ENCODE results near the gene WFIKKN1.

Gene WFIKKN1

GRCh38 chr16:600781-601180 lies 30.0 kb upstream of the WFIKKN1 start:
- Histone ChIP-seq H3K27ac (ENCODE audit: insufficient read depth in 1 of 2, low read depth in 1 of 2, low read length in 2 of 2, poor library complexity in 1 of 2, severe bottlenecking in 2 of 2) (no peak overlapping the region), H3K4me1 (ENCODE audit: control extremely low read depth in 1 of 4, control insufficient read depth in 4 of 4, insufficient read depth in 4 of 4, low read length in 3 of 4) (peaks cover 0 to 9% (median 7%) of the 10 kb centered on the region in 4 experiments), H3K36me3 (ENCODE audit: control insufficient read depth in 4 of 4, insufficient read depth in 4 of 4, low read length in 3 of 4) (peaks cover 0 to 23% (median 14%) of the 10 kb centered on the region in 4 experiments), H3K4me3 (ENCODE audit: control insufficient read depth in 1 of 7, extremely low read depth in 1 of 7, insufficient read depth in 4 of 7, low read depth in 2 of 7, low read length in 6 of 7) (no peak overlapping the region), H3K9me3 (ENCODE audit: control extremely low read depth in 1 of 5, control insufficient read depth in 4 of 5, insufficient read depth in 2 of 5, low read depth in 1 of 5, low read length in 4 of 5) (peaks cover 0 to 5% (median 3%) of the 10 kb centered on the region in 5 experiments), H3K27me3 (replicated peaks in 2 of 5; ENCODE audit: control insufficient read depth in 4 of 5, insufficient read depth in 5 of 5, low read length in 4 of 5) (no peaks in the 10 kb centered on the region)
- CTCF ChIA-PET, result interaction anchor here (1.0 to 2.4 kb wide), 14 partner anchors 8 to 210 kb away, joined by 3 to 20 read pairs (median 4); partner anchors contain the start of genes METTL26 and RAB40C
- POLR2A ChIA-PET, result interaction anchor here (1.8 kb wide), 1 partner anchor 11 kb away, joined by 5 read pairs; the partner anchor contains the start of gene RAB40C
- 38% methylated on average over 6 of the region's 7 CpGs for WGBS (ENCODE audit: insufficient coverage)
- DNase-seq, result peak; percentile 60 to 73 (median 71)

- ChIA-PET CTCF (no interaction called here), POLR2A (no interaction called here)
- Histone ChIP-seq H3K9me3 (ENCODE audit: control extremely low read depth in 1 of 5, control insufficient read depth in 4 of 5, insufficient read depth in 2 of 5, low read depth in 1 of 5, low read length in 4 of 5) (peaks cover 0 to 5% (median 3%) of the 10 kb centered on the region in 5 experiments), H3K4me3 (ENCODE audit: control insufficient read depth in 1 of 7, extremely low read depth in 1 of 7, insufficient read depth in 4 of 7, low read depth in 2 of 7, low read length in 6 of 7) (no peak overlapping the region), H3K27ac (ENCODE audit: insufficient read depth in 1 of 2, low read depth in 1 of 2, low read length in 2 of 2, poor library complexity in 1 of 2, severe bottlenecking in 2 of 2) (no peak overlapping the region), H3K4me1 (ENCODE audit: control extremely low read depth in 1 of 4, control insufficient read depth in 4 of 4, insufficient read depth in 4 of 4, low read length in 3 of 4) (peaks cover 0 to 7% (median 5%) of the 10 kb centered on the region in 4 experiments), H3K36me3 (ENCODE audit: control insufficient read depth in 4 of 4, insufficient read depth in 4 of 4, low read length in 3 of 4) (peaks cover 0 to 12% (median 7%) of the 10 kb centered on the region in 4 experiments), H3K27me3 (replicated peaks in 2 of 5; ENCODE audit: control insufficient read depth in 4 of 5, insufficient read depth in 5 of 5, low read length in 4 of 5) (no peaks in the 10 kb centered on the region)
- no peak for DNase-seq
- 50% methylated on average over 1 of the region's 5 CpGs for WGBS (ENCODE audit: insufficient coverage)
Observed at GRCh38 chr16:603933-604332, 26.9 kb upstream of the WFIKKN1 start.

GRCh38 chr16:606656-607307 lies 24.0 kb upstream of the WFIKKN1 start:
- CTCF ChIA-PET, result interaction anchor here (0.7 kb wide), 1 partner anchor 183 kb away, joined by 3 read pairs; no protein-coding TSS in a partner anchor
- POLR2A ChIA-PET, result no interaction called here
- DNase-seq, result no peak
- no peak overlapping the region for H3K4me3 ChIP-seq (ENCODE audit: control insufficient read depth in 1 of 7, extremely low read depth in 1 of 7, insufficient read depth in 4 of 7, low read depth in 2 of 7, low read length in 6 of 7)
- H3K27ac ChIP-seq (ENCODE audit: insufficient read depth in 1 of 2, low read depth in 1 of 2, low read length in 2 of 2, poor library complexity in 1 of 2, severe bottlenecking in 2 of 2), result no peak overlapping the region
- no peaks in the 10 kb centered on the region for H3K27me3 ChIP-seq (replicated peaks in 2 of 5; ENCODE audit: control insufficient read depth in 4 of 5, insufficient read depth in 5 of 5, low read length in 4 of 5)
- H3K36me3 ChIP-seq (ENCODE audit: control insufficient read depth in 4 of 4, insufficient read depth in 4 of 4, low read length in 3 of 4), result peaks cover 0 to 6% (median 3%) of the 10 kb centered on the region in 4 experiments
- WGBS (ENCODE audit: insufficient coverage), result 95% methylated on average over 18 of the region's 22 CpGs
- peaks cover 0 to 5% (median 3%) of the 10 kb centered on the region in 5 experiments for H3K9me3 ChIP-seq (ENCODE audit: control extremely low read depth in 1 of 5, control insufficient read depth in 4 of 5, insufficient read depth in 2 of 5, low read depth in 1 of 5, low read length in 4 of 5)
- no peaks in the 10 kb centered on the region for H3K4me1 ChIP-seq (ENCODE audit: control extremely low read depth in 1 of 4, control insufficient read depth in 4 of 4, insufficient read depth in 4 of 4, low read length in 3 of 4)

GRCh38 chr16:608019-608418 lies 22.8 kb upstream of the WFIKKN1 start:
- ChIA-PET CTCF (interaction anchor here (0.9 to 1.1 kb wide), 4 partner anchors 14 to 31 kb away, joined by 3 to 4 read pairs (median 3); no protein-coding TSS in a partner anchor), POLR2A (no interaction called here)
- Histone ChIP-seq H3K27ac (ENCODE audit: insufficient read depth in 1 of 2, low read depth in 1 of 2, low read length in 2 of 2, poor library complexity in 1 of 2, severe bottlenecking in 2 of 2) (no peak overlapping the region), H3K9me3 (ENCODE audit: control extremely low read depth in 1 of 5, control insufficient read depth in 4 of 5, insufficient read depth in 2 of 5, low read depth in 1 of 5, low read length in 4 of 5) (peaks cover 0 to 5% (median 3%) of the 10 kb centered on the region in 5 experiments), H3K36me3 (ENCODE audit: control insufficient read depth in 4 of 4, insufficient read depth in 4 of 4, low read length in 3 of 4) (peaks cover 0 to 6% (median 1%) of the 10 kb centered on the region in 4 experiments), H3K4me1 (ENCODE audit: control extremely low read depth in 1 of 4, control insufficient read depth in 4 of 4, insufficient read depth in 4 of 4, low read length in 3 of 4) (no peaks in the 10 kb centered on the region), H3K27me3 (replicated peaks in 2 of 5; ENCODE audit: control insufficient read depth in 4 of 5, insufficient read depth in 5 of 5, low read length in 4 of 5) (no peaks in the 10 kb centered on the region), H3K4me3 (ENCODE audit: control insufficient read depth in 1 of 7, extremely low read depth in 1 of 7, insufficient read depth in 4 of 7, low read depth in 2 of 7, low read length in 6 of 7) (no peak overlapping the region)
- 100% methylated on average over 5 of the region's 10 CpGs for WGBS (ENCODE audit: insufficient coverage)
- no peak for DNase-seq

- Histone ChIP-seq H3K27ac (ENCODE audit: insufficient read depth in 1 of 2, low read depth in 1 of 2, low read length in 2 of 2, poor library complexity in 1 of 2, severe bottlenecking in 2 of 2) (no peak overlapping the region), H3K27me3 (replicated peaks in 2 of 5; ENCODE audit: control insufficient read depth in 4 of 5, insufficient read depth in 5 of 5, low read length in 4 of 5) (no peaks in the 10 kb centered on the region), H3K4me1 (ENCODE audit: control extremely low read depth in 1 of 4, control insufficient read depth in 4 of 4, insufficient read depth in 4 of 4, low read length in 3 of 4) (no peaks in the 10 kb centered on the region), H3K4me3 (ENCODE audit: control insufficient read depth in 1 of 7, extremely low read depth in 1 of 7, insufficient read depth in 4 of 7, low read depth in 2 of 7, low read length in 6 of 7) (no peak overlapping the region), H3K36me3 (ENCODE audit: control insufficient read depth in 4 of 4, insufficient read depth in 4 of 4, low read length in 3 of 4) (peaks cover 0 to 7% (median 2%) of the 10 kb centered on the region in 4 experiments), H3K9me3 (ENCODE audit: control extremely low read depth in 1 of 5, control insufficient read depth in 4 of 5, insufficient read depth in 2 of 5, low read depth in 1 of 5, low read length in 4 of 5) (peaks cover 0 to 5% (median 3%) of the 10 kb centered on the region in 5 experiments)
- ChIA-PET POLR2A (no interaction called here), CTCF (interaction anchor here (0.7 to 3.3 kb wide), 8 partner anchors 8 to 52 kb away, joined by 3 to 16 read pairs (median 4); no protein-coding TSS in a partner anchor)
- DNase-seq, result no peak
- 89% methylated on average over 9 of the region's 13 CpGs for WGBS (ENCODE audit: insufficient coverage)
Observed at GRCh38 chr16:609316-609715, 21.5 kb upstream of the WFIKKN1 start.

GRCh38 chr16:609984-610383 lies 20.8 kb upstream of the WFIKKN1 start:
- H3K9me3 ChIP-seq (ENCODE audit: control extremely low read depth in 1 of 5, control insufficient read depth in 4 of 5, insufficient read depth in 2 of 5, low read depth in 1 of 5, low read length in 4 of 5), result peaks cover 0 to 5% (median 2%) of the 10 kb centered on the region in 5 experiments
- peaks cover 0 to 7% (median 1%) of the 10 kb centered on the region in 4 experiments for H3K36me3 ChIP-seq (ENCODE audit: control insufficient read depth in 4 of 4, insufficient read depth in 4 of 4, low read length in 3 of 4)
- no peak for DNase-seq
- H3K27ac ChIP-seq (ENCODE audit: insufficient read depth in 1 of 2, low read depth in 1 of 2, low read length in 2 of 2, poor library complexity in 1 of 2, severe bottlenecking in 2 of 2), result no peak overlapping the region
- no peak overlapping the region for H3K4me3 ChIP-seq (ENCODE audit: control insufficient read depth in 1 of 7, extremely low read depth in 1 of 7, insufficient read depth in 4 of 7, low read depth in 2 of 7, low read length in 6 of 7)
- ChIA-PET POLR2A (no interaction called here), CTCF (interaction anchor here (0.5 to 3.3 kb wide), 6 partner anchors 9 to 109 kb away, joined by 3 to 16 read pairs (median 4); no protein-coding TSS in a partner anchor)
- 94% methylated on average over 13 of the region's 14 CpGs for WGBS (ENCODE audit: insufficient coverage)
- no peaks in the 10 kb centered on the region for H3K4me1 ChIP-seq (ENCODE audit: control extremely low read depth in 1 of 4, control insufficient read depth in 4 of 4, insufficient read depth in 4 of 4, low read length in 3 of 4)
- no peaks in the 10 kb centered on the region for H3K27me3 ChIP-seq (replicated peaks in 2 of 5; ENCODE audit: control insufficient read depth in 4 of 5, insufficient read depth in 5 of 5, low read length in 4 of 5)
